SK-N-SH treated with all-trans-retinoic acid at 6 μM for 48 hours (cell line): Measurements from ENCODE around the gene LTV1.

Source experiments
- ISL1 ChIP-seq: fragments of 250-450 bp; sonication (Bioruptor Pico); IDR thresholded peaks from 2 replicates; pipeline ENCODE4 v2.1.2; 2022; ENCODE audit warnings: mild to moderate bottlenecking, moderate library complexity
- ZC3H10 ChIP-seq: fragments of 250-450 bp; sonication (Bioruptor Pico); IDR thresholded peaks from 2 replicates; pipeline ENCODE4 v1.5.1; 2021; ENCODE audit warnings: mild to moderate bottlenecking, moderate library complexity
- TF ChIP-seq, protein P1 (sequence below): fragments of 250-450 bp; sonication (Bioruptor Pico); IDR thresholded peaks from 2 replicates; pipeline ENCODE4 v1.8.0; 2020; ENCODE audit warnings: mild to moderate bottlenecking, moderate library complexity, borderline replicate concordance

GRCh38 chr6:143880412-143880811 is 37.3 kb downstream of the LTV1 start:
- TF ChIP-seq ZC3H10 (CRISPR knock-in tag) (no peak), ISL1 (CRISPR knock-in tag) (no peak)
- TF ChIP-seq, protein P1, sequence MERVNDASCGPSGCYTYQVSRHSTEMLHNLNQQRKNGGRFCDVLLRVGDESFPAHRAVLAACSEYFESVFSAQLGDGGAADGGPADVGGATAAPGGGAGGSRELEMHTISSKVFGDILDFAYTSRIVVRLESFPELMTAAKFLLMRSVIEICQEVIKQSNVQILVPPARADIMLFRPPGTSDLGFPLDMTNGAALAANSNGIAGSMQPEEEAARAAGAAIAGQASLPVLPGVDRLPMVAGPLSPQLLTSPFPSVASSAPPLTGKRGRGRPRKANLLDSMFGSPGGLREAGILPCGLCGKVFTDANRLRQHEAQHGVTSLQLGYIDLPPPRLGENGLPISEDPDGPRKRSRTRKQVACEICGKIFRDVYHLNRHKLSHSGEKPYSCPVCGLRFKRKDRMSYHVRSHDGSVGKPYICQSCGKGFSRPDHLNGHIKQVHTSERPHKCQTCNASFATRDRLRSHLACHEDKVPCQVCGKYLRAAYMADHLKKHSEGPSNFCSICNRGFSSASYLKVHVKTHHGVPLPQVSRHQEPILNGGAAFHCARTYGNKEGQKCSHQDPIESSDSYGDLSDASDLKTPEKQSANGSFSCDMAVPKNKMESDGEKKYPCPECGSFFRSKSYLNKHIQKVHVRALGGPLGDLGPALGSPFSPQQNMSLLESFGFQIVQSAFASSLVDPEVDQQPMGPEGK (CRISPR knock-in tag), result no peak
